OCI-LY1 (cell line): ENCODE data around the gene OR5A2.

Source experiments
- H2AFZ ChIP-seq: fragments of 200-600 bp; sonication (generic), shearing (Covaris generic); 2 replicates; pipeline ENCODE4 v1.6.0; 2014; ENCODE audit warnings: antibody characterized with exemption, mild to moderate bottlenecking, low read length
- H3F3A ChIP-seq: fragments of 200-600 bp; sonication (generic), shearing (Covaris generic); 2 replicates; pipeline ENCODE4 v1.6.0; 2014; ENCODE audit warnings: mild to moderate bottlenecking, antibody characterized with exemption, low read length, moderate library complexity; ENCODE audit not compliant: insufficient read depth
- H3K27ac ChIP-seq: fragments of 200-600 bp; sonication (generic); 2 replicates; pipeline ENCODE4 v1.5.1; 2014; ENCODE audit warnings: low read length, mixed run types, mild to moderate bottlenecking, low read depth; ENCODE audit not compliant: poor library complexity, severe bottlenecking
- H3K27me3 ChIP-seq: fragments of 200-600 bp; sonication (generic); 2 replicates; pipeline ENCODE4 v1.6.0; 2014; ENCODE audit warnings: antibody characterized with exemption, mild to moderate bottlenecking, low read length, moderate library complexity; ENCODE audit not compliant: insufficient read depth
- H3K36me3 ChIP-seq: fragments of 200-600 bp; sonication (generic); 2 replicates; pipeline ENCODE4 v1.6.1; 2014; ENCODE audit warnings: mild to moderate bottlenecking, antibody characterized with exemption, low read length, moderate library complexity, mixed read lengths; ENCODE audit not compliant: insufficient read depth
- H3K4me1 ChIP-seq: fragments of 200-600 bp; sonication (generic); 2 replicates; pipeline ENCODE4 v1.5.1; 2014; ENCODE audit warnings: mild to moderate bottlenecking, low read length, moderate library complexity; ENCODE audit not compliant: insufficient read depth, severe bottlenecking
- H3K4me2 ChIP-seq: fragments of 200-600 bp; sonication (generic), shearing (Covaris generic); 2 replicates; pipeline ENCODE4 v1.6.1; 2014; ENCODE audit warnings: low read length
- H3K4me3 ChIP-seq: fragments of 200-600 bp; sonication (generic); 2 replicates; pipeline ENCODE4 v1.5.1; 2014; ENCODE audit warnings: low read length, low read depth, mild to moderate bottlenecking, mixed read lengths; ENCODE audit not compliant: poor library complexity, severe bottlenecking
- H3K79me2 ChIP-seq: fragments of 200-600 bp; shearing (Covaris generic); 2 replicates; pipeline ENCODE4 v1.6.1; 2016; ENCODE audit warnings: mixed run types, low read length, mixed read lengths; ENCODE audit not compliant: insufficient read depth
- H3K9ac ChIP-seq: fragments of 200-600 bp; sonication (generic), shearing (Covaris generic); 2 replicates; pipeline ENCODE4 v1.6.1; 2014; ENCODE audit warnings: mild to moderate bottlenecking, low read length, mixed read lengths
- H3K9me2 ChIP-seq: fragments of 200-600 bp; sonication (generic), shearing (Covaris generic); 2 replicates; pipeline ENCODE4 v1.6.1; 2014; ENCODE audit warnings: low read depth, mild to moderate bottlenecking, low read length, mixed read lengths
- H3K9me3 ChIP-seq: fragments of 200-600 bp; shearing (Covaris generic); 2 replicates; pipeline ENCODE4 v1.6.1; 2014; ENCODE audit warnings: low read length, mixed read lengths
- H4K20me1 ChIP-seq: fragments of 200-600 bp; sonication (generic), shearing (Covaris generic); 2 replicates; pipeline ENCODE4 v1.6.0; 2016; ENCODE audit warnings: mild to moderate bottlenecking, low read length; ENCODE audit not compliant: insufficient read depth
- EZH2 ChIP-seq: fragments of 200-600 bp; sonication (generic), shearing (Covaris generic); IDR thresholded peaks from 2 replicates; pipeline ENCODE4 v1.8.0; 2017; ENCODE audit warnings: borderline replicate concordance, mixed run types, mild to moderate bottlenecking, antibody characterized with exemption, low read length, moderate library complexity, mixed read lengths
- TF ChIP-seq, protein P1 (sequence below): fragments of 200-600 bp; sonication (generic), shearing (Covaris generic); IDR thresholded peaks from 2 replicates; pipeline ENCODE4 v1.5.1; 2017; ENCODE audit warnings: mild to moderate bottlenecking, antibody characterized with exemption, low read length, moderate library complexity, mixed read lengths

The OR5A2 gene

DNA sequence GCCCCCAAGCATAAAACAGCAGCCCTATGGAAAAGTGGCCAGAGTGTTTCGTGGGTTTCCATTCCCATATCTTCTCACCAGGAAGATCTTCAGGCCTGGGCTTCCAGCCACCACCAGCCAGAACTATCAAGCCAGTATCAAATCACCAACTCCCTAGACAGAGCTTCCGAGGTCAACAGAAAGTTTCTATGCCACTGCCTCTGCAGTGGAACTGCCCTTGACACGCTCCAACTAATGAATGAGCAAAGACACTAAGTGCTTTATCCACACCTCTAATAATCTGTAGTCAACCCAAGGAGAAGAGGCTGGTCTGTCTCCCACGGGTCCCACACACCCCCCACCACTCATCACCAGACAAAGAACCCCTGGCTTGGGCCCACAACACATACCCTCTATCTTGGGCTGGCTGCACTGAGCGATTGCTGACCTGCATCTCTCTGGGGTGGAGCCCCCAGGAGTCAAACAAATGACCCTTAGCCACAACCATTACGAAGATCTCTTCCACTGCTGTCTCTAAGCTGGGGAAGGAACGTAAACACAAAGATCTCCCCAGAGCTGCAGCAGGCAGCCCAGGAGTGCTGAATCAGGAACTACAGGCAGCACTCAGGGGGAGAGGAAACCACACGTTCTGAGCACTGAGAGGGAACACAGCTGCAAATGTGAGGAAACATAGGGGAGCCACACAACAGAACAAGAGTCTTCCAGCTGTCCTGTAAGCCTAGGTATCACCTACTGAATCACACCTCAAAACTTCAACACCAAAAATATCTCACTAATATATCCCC, 57.8 kb downstream of the OR5A2 start:
- TF ChIP-seq, protein P1, sequence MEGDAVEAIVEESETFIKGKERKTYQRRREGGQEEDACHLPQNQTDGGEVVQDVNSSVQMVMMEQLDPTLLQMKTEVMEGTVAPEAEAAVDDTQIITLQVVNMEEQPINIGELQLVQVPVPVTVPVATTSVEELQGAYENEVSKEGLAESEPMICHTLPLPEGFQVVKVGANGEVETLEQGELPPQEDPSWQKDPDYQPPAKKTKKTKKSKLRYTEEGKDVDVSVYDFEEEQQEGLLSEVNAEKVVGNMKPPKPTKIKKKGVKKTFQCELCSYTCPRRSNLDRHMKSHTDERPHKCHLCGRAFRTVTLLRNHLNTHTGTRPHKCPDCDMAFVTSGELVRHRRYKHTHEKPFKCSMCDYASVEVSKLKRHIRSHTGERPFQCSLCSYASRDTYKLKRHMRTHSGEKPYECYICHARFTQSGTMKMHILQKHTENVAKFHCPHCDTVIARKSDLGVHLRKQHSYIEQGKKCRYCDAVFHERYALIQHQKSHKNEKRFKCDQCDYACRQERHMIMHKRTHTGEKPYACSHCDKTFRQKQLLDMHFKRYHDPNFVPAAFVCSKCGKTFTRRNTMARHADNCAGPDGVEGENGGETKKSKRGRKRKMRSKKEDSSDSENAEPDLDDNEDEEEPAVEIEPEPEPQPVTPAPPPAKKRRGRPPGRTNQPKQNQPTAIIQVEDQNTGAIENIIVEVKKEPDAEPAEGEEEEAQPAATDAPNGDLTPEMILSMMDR = no peak
- TF ChIP-seq EZH2 = no peak
- no peak overlapping the region for H2AFZ ChIP-seq
- H3K4me2 ChIP-seq = no peak overlapping the region
- H3K4me3 ChIP-seq = no peak overlapping the region
- no peaks in the 10 kb centered on the region for H3K79me2 ChIP-seq
- no peak overlapping the region for H3K9ac ChIP-seq
- H3K4me1 ChIP-seq = no peaks in the 10 kb centered on the region
- no peaks in the 10 kb centered on the region for H4K20me1 ChIP-seq
- no peaks in the 10 kb centered on the region for H3K27me3 ChIP-seq
- no peaks in the 10 kb centered on the region for H3K9me2 ChIP-seq
- no peaks in the 10 kb centered on the region for H3K9me3 ChIP-seq
- no peak overlapping the region for H3K27ac ChIP-seq
- H3K36me3 ChIP-seq = no peaks in the 10 kb centered on the region
- no peaks in the 10 kb centered on the region for H3F3A ChIP-seq
